Keratinocyte (primary cell): ENCODE measurements around the gene ICOS.

ENCODE experiments used
- CTCF ChIP-seq, 3 experiments: IDR thresholded peaks in 1 of 3; conservative IDR thresholded peaks in 1 of 3; optimal IDR thresholded peaks in 1 of 3; 2 replicates in 2 of 3; 3 replicates in 1 of 3; pipeline versions ENCODE3 to v1.5.1; 2011; ENCODE audit warnings: low read length in 3 of 3, mild to moderate bottlenecking in 3 of 3, moderate library complexity in 2 of 3, control low read depth in 1 of 3, inconsistent platforms in 1 of 3; ENCODE audit not compliant: insufficient read depth in 2 of 3; ENCODE audit errors: extremely low read depth in 1 of 3
- EZH2 ChIP-seq: IDR thresholded peaks from one replicate; pipeline ENCODE4 v1.6.1; 2012; ENCODE audit warnings: inconsistent platforms, mild to moderate bottlenecking, low read length, moderate library complexity

- TF ChIP-seq CTCF (optimal IDR thresholded peaks at IDR 0.05 in 1 of 3, IDR thresholded peaks at IDR 0.05 in 1 of 3, conservative IDR thresholded peaks at IDR 0.05 in 1 of 3; ENCODE audit: extremely low read depth in 1 of 3, insufficient read depth in 2 of 3, low read length in 3 of 3) (no peak), EZH2 (no peak)
Measured at GRCh38 chr2:203940039-203940438, 3.5 kb downstream of the ICOS start.
